Measurements from ENCODE around the gene GGCT. TPM values are rescaled to one million over a fixed set of nuclear protein-coding genes. Genes with fewer than 3 reads are reported as not detected.
"Not testable (repeated sequence)": the region's sequence is repeated elsewhere in the genome, so short reads cannot be mapped to it uniquely, and the experiment has no call there.

The GGCT gene
- total RNA-seq, 1 donor from 2014 or later = 18.2 TPM

DNA sequence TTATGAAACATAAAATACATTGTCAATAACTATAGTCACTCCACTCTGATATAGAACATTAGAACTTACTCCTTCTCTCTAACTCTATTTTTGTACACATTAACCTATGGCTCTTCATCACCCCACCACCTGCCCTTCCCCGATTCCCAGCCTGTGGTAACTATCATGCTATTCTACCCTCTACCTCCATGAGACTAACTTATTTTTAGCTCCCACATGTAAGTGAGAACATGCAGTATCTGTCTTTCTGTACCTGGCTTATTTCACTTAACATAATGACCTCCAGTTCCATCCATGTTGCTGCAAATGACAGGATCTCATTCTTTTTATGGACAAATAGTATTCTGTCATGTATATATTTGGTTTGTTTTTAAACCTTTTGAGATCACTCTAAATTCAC lies 17.3 kb downstream of the GGCT start:
- ATAC-seq (peak; percentile 79), DNase-seq (no peak)
- intact Hi-C loops (cut with micrococcal nuclease) = no loop called here

DNA sequence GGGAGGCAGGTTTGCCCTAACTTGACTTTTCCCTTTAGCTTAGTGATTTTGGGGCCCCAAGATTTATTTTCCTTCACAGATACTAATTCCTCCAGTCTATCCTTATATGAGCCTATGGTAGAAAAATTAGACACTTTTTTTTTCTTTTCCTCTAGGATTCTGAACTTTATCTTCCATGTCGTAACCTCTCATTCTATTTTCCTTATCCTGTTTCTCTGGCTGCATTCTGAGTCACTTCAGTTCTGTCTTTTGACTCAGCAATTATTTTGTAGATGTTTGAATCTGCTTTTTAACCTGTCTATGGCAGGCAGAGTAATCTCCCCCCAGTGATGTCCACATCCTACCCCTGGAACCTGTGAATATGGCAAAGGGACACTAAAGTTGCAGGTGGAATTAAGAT lies 19.0 kb downstream of the GGCT start:
- intact Hi-C loops (cut with micrococcal nuclease) = no loop called here
- no peak for ATAC-seq
- no peak for DNase-seq

DNA sequence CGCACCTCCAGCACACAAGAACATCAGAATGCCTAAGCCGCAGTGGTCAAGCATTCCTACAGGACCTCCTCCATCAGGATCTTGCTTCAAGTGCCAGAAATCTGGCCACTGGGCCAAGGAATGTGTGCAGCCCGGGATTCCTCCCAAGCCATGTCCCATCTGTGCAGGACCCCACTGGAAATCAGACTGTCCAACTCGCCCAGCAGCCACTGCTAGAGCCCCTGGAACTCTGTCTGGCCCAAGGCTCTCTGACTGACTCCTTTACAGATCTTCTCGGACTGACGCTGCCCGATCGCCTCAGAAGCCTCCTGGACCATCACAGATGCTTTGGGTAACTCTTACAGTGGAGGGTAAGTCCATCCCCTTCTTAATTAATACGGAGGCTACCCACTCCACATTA lies 23.2 kb downstream of the GGCT start:
- ATAC-seq; intact Hi-C loops (cut with micrococcal nuclease); DNase-seq: not testable (repeated sequence)

DNA sequence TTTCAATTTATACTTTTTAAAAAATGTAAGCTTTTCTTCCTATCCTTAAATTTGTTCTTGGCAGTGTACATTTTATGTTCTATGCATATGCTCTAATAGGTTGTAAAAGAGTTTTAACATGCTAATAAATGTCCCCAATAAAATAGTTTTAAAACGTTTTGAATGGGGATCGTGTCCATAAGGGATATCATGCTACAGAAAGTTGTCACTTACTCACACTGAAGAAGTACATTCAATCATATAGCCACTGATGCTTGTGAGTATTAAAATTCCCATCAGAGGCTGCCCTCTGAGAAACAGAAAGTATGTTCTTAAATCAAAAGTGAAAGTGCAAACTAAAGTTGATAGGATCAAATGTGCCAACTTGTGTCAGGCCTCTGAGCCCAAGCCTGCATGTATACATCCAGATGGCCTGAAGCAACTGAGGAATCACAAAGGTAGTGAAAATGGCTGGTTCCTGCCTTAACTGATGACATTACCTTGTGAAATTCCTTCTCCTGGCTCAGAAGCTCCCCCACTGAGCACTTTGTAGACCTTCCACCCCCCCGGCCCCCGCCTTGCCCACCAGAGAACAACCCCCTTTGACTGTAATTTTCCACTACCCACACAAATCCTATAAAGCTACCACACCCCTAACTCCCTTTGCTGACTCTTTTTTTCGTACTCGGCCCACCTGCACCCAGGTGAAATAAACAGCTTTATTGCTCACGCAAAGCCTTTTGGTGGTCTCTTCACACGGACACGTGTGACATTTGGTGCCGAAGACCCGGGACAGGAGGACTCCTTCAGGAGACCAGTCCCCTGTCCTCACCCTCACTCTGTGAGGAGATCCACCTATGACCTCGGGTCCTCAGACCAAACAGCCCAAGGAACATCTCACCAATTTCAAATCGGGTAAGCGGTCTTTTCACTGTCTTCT lies 25.2 kb downstream of the GGCT start:
- intact Hi-C loops (cut with micrococcal nuclease) = no loop called here

DNA sequence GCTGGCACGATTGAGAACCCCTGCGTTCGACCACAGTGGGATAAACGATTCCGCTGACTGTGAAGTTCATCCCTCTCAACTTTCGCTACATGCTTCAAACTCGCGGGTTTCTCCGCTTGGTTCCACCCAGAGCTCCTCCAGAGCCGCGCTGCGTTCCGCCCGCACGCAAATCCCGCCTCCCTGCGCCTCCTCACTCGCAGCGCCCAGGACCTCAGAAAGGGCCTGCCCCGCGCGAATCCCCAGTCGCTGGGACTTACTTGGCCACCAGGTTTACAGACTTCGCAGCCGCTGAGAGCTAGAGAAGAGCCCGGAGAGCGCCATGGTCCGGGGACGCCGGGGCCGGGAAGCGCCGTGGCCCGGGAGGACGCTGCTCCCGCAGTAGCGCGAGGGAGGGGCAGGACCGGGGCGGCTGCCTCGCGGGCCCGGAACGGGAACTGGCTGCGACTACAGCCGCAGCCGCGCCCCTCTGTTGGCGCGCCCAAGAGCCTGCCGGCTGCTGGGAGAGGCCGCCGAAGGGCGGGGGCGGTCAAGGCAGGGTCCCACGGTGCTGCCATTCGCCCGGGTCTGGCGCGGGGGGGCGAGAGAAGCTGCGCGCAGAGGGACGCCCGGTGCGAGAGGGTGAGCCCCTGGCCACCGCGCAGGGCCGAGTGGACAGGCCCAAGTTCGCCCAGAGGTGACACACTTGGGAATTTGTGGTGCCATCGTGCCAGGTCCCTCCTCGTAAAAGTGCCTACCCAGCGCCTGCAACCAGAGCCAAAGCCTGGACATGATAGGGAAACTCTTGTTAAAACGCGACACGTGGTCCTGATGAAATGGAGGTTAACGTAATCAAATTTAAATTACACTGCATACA lies 26.1 kb downstream of the GGCT start, which contains the start of gene NOD1:
TSS of gene NOD1 (minus strand) at position 436 of the 853 bp plus-strand sequence. CDS start 21,863 bp downstream, outside the sequence.
- DNase-seq = peak; percentile 90
- ATAC-seq = peak; percentile 93
- intact Hi-C loops (cut with micrococcal nuclease) = no loop called here

More for the DNA sequence above, 25.2 kb downstream of the GGCT start:
- no peak for ATAC-seq
- no peak for DNase-seq

DNA sequence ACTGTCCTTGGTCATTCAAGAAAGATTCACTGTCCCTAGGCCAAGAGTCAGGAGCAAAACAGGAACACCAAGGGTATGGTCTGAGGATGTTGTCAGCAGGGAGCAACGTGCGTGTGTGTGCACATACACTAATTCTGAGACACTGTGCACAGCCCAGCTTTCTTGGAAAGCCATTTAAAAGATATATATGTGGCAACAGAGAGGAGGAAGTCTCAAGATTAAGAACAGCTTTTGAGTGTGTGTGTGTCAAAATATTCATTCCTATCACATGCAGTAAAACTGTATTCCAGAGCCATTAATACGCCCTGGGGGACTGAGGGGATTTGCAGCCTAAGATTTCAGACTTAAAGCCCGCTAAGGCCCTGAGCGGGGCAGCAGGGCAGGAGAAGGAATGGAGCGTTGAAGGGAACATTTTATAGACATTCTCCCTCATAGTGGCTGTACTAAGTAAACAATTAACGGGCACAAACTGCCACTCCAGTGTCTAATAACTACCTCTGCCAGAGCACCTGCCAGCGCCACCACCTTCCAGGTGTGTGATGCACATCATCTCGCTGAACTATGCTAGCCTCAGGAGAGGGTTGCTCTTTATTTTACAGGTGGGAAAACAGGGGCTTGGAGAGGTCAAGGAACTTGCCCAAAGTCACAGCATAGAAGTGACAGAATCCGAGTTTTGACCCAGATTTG lies 28.0 kb downstream of the GGCT start:
- ATAC-seq = no peak
- DNase-seq = no peak
- intact Hi-C loops (cut with micrococcal nuclease) = no loop called here

DNA sequence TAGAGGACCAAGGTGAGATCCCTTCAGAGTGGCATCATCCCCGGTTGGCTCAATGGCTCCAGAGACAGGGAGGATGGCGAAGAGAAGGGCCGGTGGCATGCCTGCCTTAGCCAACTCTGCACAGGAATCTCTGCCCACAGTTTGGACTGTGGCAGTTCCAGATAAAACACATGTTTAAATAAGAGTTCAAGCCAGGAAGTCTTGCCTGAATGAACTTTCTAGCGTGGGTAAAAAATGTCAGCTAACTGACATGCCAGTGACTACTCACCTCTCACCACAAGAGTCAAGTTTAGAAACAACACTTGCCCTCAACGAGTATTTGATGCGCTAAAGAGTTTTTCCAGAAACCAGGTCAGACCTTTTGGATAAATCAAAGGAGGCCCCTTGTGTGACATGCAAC lies 29.0 kb downstream of the GGCT start:
- ATAC-seq = peak; percentile 2
- peak; percentile 43 for DNase-seq
- intact Hi-C loops (cut with micrococcal nuclease) = no loop called here

DNA sequence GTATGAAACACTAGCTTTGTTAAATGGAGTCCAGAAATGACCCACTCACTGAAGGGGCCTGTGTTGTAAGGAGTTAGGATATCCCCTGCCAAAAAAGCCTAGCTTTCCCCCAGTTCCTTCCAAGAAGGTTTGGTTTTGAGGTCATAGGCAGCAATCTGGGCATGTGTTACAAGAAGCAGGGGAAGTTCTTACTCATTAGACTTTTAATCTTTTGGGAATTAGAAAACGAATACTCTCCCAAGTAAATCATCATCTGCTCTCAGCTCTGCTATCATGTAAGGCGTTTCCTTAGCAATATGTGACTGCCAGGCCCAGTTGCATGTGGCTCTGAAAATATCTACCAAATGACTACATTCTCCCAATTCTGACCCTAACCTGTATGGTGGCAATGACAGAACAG lies 29.7 kb downstream of the GGCT start:
- peak; percentile 12 for ATAC-seq
- no peak for DNase-seq
- intact Hi-C loops (cut with micrococcal nuclease) = no loop called here

DNA sequence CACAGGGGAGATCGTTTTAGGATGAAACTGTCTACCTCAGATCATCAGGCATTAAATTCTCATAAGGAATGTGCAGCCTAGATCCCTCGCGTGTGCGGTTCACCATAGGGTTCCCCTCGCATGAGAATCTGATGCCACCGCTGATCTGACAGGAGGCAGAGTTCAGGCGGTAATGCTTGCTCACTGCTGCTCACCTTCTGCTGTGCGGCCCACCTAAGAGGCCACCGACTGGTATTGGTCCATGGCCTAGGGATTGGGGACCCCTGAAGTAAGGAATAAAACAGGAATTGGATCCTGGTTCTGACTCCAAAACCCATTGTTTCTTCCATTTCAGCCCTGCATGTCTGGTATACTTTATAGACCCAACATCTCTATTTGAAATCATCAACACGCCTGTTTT lies 30.1 kb downstream of the GGCT start:
- intact Hi-C loops (cut with micrococcal nuclease) = no loop called here
- DNase-seq (no peak), ATAC-seq (no peak)

DNA sequence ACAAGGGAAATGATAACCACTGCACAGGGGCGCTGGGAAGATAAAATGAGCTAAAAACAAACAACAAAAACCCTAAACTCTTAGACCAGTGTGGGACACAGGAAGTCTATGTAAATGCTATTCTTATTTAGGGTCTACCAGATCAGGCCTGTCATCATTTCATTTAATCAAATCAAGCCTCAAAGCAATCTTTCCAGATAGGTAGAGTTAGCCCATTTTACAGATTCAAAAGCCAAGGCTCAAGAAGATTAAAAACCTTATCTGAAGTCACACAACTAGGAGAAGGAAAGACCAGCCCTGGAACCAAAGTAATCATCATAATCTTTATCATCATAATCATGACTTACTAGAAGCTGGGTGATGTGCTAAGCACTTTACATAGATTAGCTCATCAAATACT lies 30.7 kb downstream of the GGCT start:
- ATAC-seq (no peak), DNase-seq (no peak)
- intact Hi-C loops (cut with micrococcal nuclease) = no loop called here

DNA sequence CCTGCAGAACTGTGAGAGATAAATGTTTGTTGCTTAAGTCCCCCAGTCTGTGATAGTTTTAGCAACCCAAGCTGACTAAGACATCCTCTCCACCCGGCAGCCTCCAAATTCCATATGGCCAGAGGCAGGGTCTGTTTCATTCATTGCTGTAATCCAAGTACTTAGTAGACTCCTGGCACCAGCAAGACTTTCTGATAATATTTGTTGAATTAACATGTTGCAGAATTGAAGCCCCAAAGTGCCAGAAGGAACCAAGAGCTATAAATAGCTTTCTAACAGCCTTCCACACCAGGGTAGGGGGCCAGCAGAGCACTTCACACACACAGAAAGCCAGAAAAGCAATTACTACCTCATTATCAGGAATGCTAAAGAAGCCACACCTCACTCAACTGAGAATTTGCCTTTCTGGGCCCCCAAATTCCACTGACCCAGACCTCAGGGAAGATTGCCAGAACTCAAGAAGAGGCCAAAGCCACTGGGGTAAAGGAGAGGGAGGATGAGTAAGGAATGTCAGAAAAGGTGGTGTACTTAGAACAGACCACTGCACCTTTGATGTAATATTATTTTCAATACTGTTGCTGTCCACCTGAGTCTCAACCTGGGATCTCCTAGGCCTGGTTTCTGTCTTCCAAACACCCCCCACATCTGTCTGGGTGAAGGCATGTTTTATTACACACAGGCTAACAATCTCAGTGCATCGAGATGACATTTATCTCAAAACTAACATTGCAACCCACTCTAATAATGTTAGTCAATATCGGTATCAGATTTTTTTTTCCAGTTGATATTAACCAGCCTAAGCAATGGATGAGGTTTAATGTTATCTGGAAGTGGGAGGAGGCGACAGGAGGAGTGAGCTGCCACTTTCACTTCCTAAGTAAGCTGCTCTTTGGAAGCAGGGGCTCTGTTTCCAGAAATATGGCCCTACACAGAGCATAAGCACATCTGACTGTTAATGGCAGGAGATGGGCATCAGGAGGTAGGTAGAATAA lies 31.5 kb downstream of the GGCT start:
- intact Hi-C loops (cut with micrococcal nuclease) = no loop called here
- ATAC-seq = no peak
- DNase-seq = no peak

DNA sequence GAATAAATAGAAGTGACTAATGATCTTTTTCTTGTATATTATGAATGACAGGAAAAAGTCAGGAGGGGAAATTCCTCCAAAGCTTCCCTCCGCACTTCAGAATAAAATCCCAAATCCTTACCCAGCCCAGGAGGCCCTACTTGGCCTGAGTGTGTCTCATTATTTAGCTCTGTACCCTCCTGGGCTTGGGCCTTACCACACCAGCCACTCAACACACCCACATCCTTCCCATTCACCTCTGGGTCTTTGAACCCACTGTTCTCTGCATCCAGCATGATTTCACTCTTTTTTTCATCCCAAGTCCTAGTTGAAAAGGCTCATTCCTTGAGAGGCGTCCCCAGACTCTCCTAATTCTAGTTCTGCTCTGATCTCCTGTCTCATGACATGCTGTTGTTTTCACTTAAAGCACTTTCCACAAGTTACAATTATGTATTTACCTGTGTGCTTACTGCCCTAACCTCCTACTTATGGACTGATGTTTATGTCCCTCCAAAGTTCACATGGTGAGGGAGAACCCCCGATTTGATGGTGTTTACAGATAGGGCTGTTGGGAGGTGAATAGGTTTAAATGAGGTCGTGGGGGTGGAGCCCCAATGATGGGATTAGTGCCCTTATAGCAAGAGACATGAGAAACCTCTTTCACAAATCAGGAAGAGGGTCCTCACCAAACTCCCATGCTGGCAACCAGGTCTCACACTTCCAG lies 32.4 kb downstream of the GGCT start:
- ATAC-seq = no peak
- DNase-seq = no peak
- intact Hi-C loops (cut with micrococcal nuclease) = no loop called here

DNA sequence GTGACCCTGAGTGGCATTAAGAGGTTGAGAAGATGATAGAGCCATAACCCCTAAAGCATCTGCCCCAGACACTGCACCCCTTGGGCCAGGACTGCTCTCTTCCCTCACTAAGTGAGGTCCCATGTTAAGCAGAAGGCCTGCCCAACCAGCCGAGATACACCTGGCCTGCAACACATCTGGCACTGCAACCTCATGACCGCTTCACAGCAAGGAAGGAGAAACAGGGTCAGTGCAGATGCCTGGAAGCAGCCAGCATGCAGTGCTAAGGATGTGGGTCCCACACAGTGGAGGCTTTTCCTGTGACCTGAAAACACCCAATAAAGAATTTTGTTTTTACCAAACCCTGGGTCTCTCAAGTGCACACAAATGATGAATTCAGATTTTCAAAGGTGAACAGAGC lies 33.4 kb downstream of the GGCT start:
- intact Hi-C loops (cut with micrococcal nuclease) = no loop called here
- DNase-seq = no peak
- ATAC-seq = peak; percentile 2

DNA sequence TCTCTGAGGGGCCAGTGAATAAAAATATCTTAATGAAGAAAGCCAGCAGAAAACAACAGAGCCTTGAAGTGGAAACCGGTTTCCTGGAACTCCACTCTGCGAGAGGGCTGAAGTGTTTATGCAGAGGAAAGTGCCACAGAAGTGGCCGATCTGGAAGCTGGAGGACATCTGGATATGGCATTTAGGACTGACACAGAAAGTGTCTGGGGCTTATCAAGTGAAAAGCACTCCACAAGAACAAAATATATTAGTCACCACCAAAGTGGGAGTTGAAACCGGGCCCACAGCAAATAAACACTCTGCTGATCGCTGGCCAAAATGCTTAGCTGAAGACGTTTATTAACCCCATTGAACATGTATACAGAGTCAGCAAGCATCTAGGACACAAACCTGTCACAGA lies 33.9 kb downstream of the GGCT start:
- DNase-seq (no peak), ATAC-seq (peak; percentile 71)
- intact Hi-C loops (cut with micrococcal nuclease) = no loop called here

DNA sequence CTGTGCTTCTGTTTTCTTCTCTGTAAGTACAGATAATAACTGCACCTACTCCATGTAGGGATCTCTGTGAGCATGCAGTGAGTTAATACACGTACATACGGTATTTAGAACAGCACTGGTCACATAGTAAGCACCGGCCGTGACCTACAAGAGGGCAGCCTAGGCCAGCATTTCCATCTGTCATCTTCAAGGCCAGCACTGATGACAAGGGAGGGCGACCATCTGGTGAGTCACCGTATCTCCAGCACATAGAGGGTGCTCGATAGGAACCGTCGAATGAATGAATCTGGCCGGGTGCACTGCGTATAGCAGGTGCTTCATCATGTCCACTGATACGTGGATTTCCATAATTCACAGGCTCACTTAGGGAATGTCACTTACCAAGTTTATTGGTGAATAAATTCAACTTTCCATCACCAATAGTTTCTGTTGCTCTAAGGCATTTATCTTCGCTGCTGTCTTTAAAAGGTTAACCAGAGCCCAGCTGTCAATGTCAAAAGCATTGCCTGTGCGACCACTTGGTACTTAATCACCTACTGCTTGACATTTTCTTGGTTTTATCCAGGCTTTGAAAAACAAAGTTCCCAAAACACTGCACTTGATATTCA lies 34.4 kb downstream of the GGCT start:
- ATAC-seq (peak; percentile 65), DNase-seq (peak; percentile 52)
- intact Hi-C loops (cut with micrococcal nuclease) = no loop called here

DNA sequence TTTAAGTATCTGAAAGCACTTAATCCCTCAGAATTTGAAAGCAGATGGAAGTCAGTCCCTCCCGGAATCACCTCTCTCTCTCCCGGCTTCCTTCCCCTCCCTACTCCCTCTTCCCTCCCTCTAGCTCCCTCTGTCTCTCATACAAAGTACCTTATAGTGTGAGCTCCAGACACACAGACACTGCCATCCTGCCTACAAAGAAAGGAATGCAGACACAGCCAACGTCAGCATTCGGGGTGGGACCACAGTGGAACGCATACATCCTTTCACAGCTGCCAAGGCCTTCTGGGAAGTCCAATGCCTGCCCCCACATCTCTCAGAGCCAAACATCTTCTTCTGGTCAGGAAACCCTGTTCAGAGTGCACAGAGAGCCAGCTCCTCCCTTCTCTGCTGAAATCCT lies 35.3 kb downstream of the GGCT start:
- DNase-seq (peak; percentile 77), ATAC-seq (peak; percentile 78)
- intact Hi-C loops (cut with micrococcal nuclease) = no loop called here

DNA sequence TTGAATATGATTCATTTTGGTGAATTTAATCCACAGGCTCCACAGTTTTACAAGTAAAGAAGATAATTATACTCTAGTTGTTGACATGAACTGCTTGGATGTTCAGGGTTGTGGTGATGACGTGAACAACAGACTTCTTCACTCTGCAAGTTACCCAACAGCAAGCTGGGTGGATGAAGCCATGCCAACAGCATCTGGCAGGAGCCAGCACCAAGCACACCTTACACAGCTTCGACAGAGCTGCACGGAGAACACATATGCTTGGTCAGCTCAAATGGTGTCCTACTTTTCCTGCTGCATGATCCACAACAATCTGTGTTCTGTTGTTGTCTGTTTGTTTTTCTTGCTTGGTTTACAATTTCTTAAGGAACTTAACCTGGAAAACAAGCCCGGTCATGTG lies 35.8 kb downstream of the GGCT start:
- ATAC-seq (no peak), DNase-seq (peak; percentile 48)
- intact Hi-C loops (cut with micrococcal nuclease) = no loop called here

Data from left ventricle myocardium superior (tissue), 1 donor.